ENCODE data around the gene IL31RA. TPM values are rescaled to one million over a fixed set of nuclear protein-coding genes. Genes with fewer than 3 reads are reported as not detected.

IL31RA gene
- polyA plus RNA-seq, 1 experiment = 1.9 TPM

- H3K9me3 ChIP-seq (ENCODE audit: control insufficient read depth, insufficient read depth, low read length) = peaks cover 2% of the 10 kb centered on the region; the same call in 1 of the 2 replicates
- no peak for TF ChIP-seq CTCF (IDR thresholded peaks at IDR 0.05; ENCODE audit: low read depth, low read length)
- no peaks in the 10 kb centered on the region for H3K27me3 ChIP-seq (ENCODE audit: control insufficient read depth, insufficient read depth, low read length)
- CTCF ChIA-PET = no interaction called here
- no peak for DNase-seq (ENCODE audit: low read depth, low spot score)
- POLR2A ChIA-PET = no interaction called here
- no peak overlapping the region for H3K27ac ChIP-seq (ENCODE audit: low read depth, low read length)
- no peak overlapping the region for H3K4me3 ChIP-seq (ENCODE audit: low read depth, low read length)
Observed at GRCh38 chr5:55903121-55903701, 52.1 kb downstream of the IL31RA start.

- Histone ChIP-seq H3K9me3 (ENCODE audit: control insufficient read depth, insufficient read depth, low read length) (peaks cover 2% of the 10 kb centered on the region; the same call in 1 of the 2 replicates), H3K27ac (ENCODE audit: low read depth, low read length) (no peak overlapping the region), H3K4me3 (ENCODE audit: low read depth, low read length) (no peak overlapping the region), H3K27me3 (ENCODE audit: control insufficient read depth, insufficient read depth, low read length) (no peaks in the 10 kb centered on the region)
- ChIA-PET POLR2A (no interaction called here), CTCF (interaction anchor here (0.6 kb wide), 2 partner anchors 206 to 365 kb away, joined by 3 read pairs; no protein-coding TSS in a partner anchor)
- no peak for TF ChIP-seq CTCF (IDR thresholded peaks at IDR 0.05; ENCODE audit: low read depth, low read length)
- DNase-seq (ENCODE audit: low read depth, low spot score) = no peak
Observed at GRCh38 chr5:55904152-55904551, 53.0 kb downstream of the IL31RA start.

GRCh38 chr5:55905251-55905650 is 54.1 kb downstream of the IL31RA start:
- Histone ChIP-seq H3K27ac (ENCODE audit: low read depth, low read length) (no peak overlapping the region), H3K9me3 (ENCODE audit: control insufficient read depth, insufficient read depth, low read length) (peaks cover 2% of the 10 kb centered on the region; the same call in 1 of the 2 replicates), H3K4me3 (ENCODE audit: low read depth, low read length) (no peak overlapping the region), H3K27me3 (ENCODE audit: control insufficient read depth, insufficient read depth, low read length) (no peaks in the 10 kb centered on the region)
- ChIA-PET CTCF (no interaction called here), POLR2A (no interaction called here)
- DNase-seq (ENCODE audit: low read depth, low spot score) = no peak
- no peak for TF ChIP-seq CTCF (IDR thresholded peaks at IDR 0.05; ENCODE audit: low read depth, low read length)

- H3K9me3 ChIP-seq (ENCODE audit: control insufficient read depth, insufficient read depth, low read length) = peaks cover 2% of the 10 kb centered on the region; the same call in 1 of the 2 replicates
- no peak for DNase-seq (ENCODE audit: low read depth, low spot score)
- ChIA-PET POLR2A (no interaction called here), CTCF (no interaction called here)
- H3K27ac ChIP-seq (ENCODE audit: low read depth, low read length) = no peak overlapping the region
- no peak for TF ChIP-seq CTCF (IDR thresholded peaks at IDR 0.05; ENCODE audit: low read depth, low read length)
- H3K4me3 ChIP-seq (ENCODE audit: low read depth, low read length) = no peak overlapping the region
- H3K27me3 ChIP-seq (ENCODE audit: control insufficient read depth, insufficient read depth, low read length) = no peaks in the 10 kb centered on the region
Observed at GRCh38 chr5:55907927-55908326, 56.8 kb downstream of the IL31RA start.

- CTCF ChIA-PET = no interaction called here
- TF ChIP-seq CTCF (IDR thresholded peaks at IDR 0.05; ENCODE audit: low read depth, low read length) = no peak
- no peaks in the 10 kb centered on the region for H3K27me3 ChIP-seq (ENCODE audit: control insufficient read depth, insufficient read depth, low read length)
- no peak overlapping the region for H3K27ac ChIP-seq (ENCODE audit: low read depth, low read length)
- no peak for DNase-seq (ENCODE audit: low read depth, low spot score)
- H3K9me3 ChIP-seq (ENCODE audit: control insufficient read depth, insufficient read depth, low read length) = no peaks in the 10 kb centered on the region
- H3K4me3 ChIP-seq (ENCODE audit: low read depth, low read length) = no peak overlapping the region
- POLR2A ChIA-PET = no interaction called here
Observed at GRCh38 chr5:55908804-55909203, 57.6 kb downstream of the IL31RA start.

Data from AG04450 (cell line).